ENCODE data around the gene P3H2. TPM values are rescaled to one million over a fixed set of nuclear protein-coding genes. Genes with fewer than 3 reads are reported as not detected.

P3H2 gene
- total and polyA plus RNA-seq, 9 of the 15 experiments (the other 6 are each of a cell fraction or from before 2014, with no cell fraction given) = 0.04 to 0.26 (median 0.22) TPM; not detected in 6

GRCh38 chr3:190150681-190151080 is 30.0 kb upstream of the P3H2 start:
- BruUV-seq (replicated peaks) = no TSS peak
- H3K36me3 ChIP-seq (ENCODE audit: control insufficient read depth, insufficient read depth, low read length) = no peaks in the 10 kb centered on the region
- H4K20me1 ChIP-seq (replicated peaks; ENCODE audit: control insufficient read depth, insufficient read depth, low read length) = no peaks in the 10 kb centered on the region
- WGBS (ENCODE audit: insufficient coverage, low coverage, missing lambda C conversion rate) = 0% methylated on average over 3 of the region's 3 CpGs
- H3K9me3 ChIP-seq (replicated peaks; ENCODE audit: control insufficient read depth, insufficient read depth, low read depth, low read length) = no peaks in the 10 kb centered on the region
- no peak overlapping the region for H2AFZ ChIP-seq (ENCODE audit: low read depth, low read length)
- no peaks in the 10 kb centered on the region for H3K9me1 ChIP-seq (ENCODE audit: control insufficient read depth, insufficient read depth, low read length)
- intact Hi-C loops (cut with micrococcal nuclease) (no loop called here), in situ Hi-C loops (cut with MboI) (no loop called here)
- no peaks in the 10 kb centered on the region for H3K4me1 ChIP-seq (replicated peaks in 1 of 2; ENCODE audit: control insufficient read depth in 2 of 2, insufficient read depth in 2 of 2, low read length in 2 of 2)
- no peak for ATAC-seq
- no peak overlapping the region for H3K4me2 ChIP-seq (ENCODE audit: insufficient read depth, low read length)
- FAIRE-seq = no peak
- TF ChIP-seq ZNF512 (tag; IDR thresholded peaks at IDR 0.05) (no peak), ZNF785 (CRISPR knock-in tag; IDR thresholded peaks at IDR 0.05) (no peak), ARNT (IDR thresholded peaks at IDR 0.05) (no peak), ZNF586 (CRISPR knock-in tag; conservative IDR thresholded peaks at IDR 0.05) (no peak), TCFL5 (CRISPR knock-in tag; conservative IDR thresholded peaks at IDR 0.05) (no peak), DACH1 (IDR thresholded peaks at IDR 0.05; ENCODE audit: partially characterized antibody) (no peak), TEAD4 (IDR thresholded peaks at IDR 0.05; ENCODE audit: low read length) (no peak), TEAD4 (CRISPR knock-in tag; IDR thresholded peaks at IDR 0.05; ENCODE audit: borderline replicate concordance) (no peak), ARID1B (IDR thresholded peaks at IDR 0.05) (no peak), HOXB6 (CRISPR knock-in tag; IDR thresholded peaks at IDR 0.05; ENCODE audit: borderline replicate concordance) (no peak), ZNF3 (CRISPR knock-in tag; IDR thresholded peaks at IDR 0.05) (no peak), MCM7 (IDR thresholded peaks at IDR 0.05) (no peak), ZNF778 (CRISPR knock-in tag; IDR thresholded peaks at IDR 0.05) (no peak), SPI1 (IDR thresholded peaks at IDR 0.05; ENCODE audit: borderline replicate concordance, low read depth, low read length) (no peak), HNRNPK (IDR thresholded peaks at IDR 0.05; ENCODE audit: low read depth, low read length, poor library complexity, severe bottlenecking) (no peak), XRCC4 (IDR thresholded peaks at IDR 0.05; ENCODE audit: extremely low read depth, insufficient read depth, insufficient read length) (no peak), GATAD2A (IDR thresholded peaks at IDR 0.05) (no peak)
- TF ChIP-seq, protein P1, sequence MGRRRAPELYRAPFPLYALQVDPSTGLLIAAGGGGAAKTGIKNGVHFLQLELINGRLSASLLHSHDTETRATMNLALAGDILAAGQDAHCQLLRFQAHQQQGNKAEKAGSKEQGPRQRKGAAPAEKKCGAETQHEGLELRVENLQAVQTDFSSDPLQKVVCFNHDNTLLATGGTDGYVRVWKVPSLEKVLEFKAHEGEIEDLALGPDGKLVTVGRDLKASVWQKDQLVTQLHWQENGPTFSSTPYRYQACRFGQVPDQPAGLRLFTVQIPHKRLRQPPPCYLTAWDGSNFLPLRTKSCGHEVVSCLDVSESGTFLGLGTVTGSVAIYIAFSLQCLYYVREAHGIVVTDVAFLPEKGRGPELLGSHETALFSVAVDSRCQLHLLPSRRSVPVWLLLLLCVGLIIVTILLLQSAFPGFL (CRISPR knock-in tag; IDR thresholded peaks at IDR 0.05) = no peak
- TF ChIP-seq, protein P2, sequence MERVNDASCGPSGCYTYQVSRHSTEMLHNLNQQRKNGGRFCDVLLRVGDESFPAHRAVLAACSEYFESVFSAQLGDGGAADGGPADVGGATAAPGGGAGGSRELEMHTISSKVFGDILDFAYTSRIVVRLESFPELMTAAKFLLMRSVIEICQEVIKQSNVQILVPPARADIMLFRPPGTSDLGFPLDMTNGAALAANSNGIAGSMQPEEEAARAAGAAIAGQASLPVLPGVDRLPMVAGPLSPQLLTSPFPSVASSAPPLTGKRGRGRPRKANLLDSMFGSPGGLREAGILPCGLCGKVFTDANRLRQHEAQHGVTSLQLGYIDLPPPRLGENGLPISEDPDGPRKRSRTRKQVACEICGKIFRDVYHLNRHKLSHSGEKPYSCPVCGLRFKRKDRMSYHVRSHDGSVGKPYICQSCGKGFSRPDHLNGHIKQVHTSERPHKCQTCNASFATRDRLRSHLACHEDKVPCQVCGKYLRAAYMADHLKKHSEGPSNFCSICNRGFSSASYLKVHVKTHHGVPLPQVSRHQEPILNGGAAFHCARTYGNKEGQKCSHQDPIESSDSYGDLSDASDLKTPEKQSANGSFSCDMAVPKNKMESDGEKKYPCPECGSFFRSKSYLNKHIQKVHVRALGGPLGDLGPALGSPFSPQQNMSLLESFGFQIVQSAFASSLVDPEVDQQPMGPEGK (CRISPR knock-in tag; IDR thresholded peaks at IDR 0.05; ENCODE audit: borderline replicate concordance) = no peak
- no peak overlapping the region for H3K4me3 ChIP-seq
- H3K27ac ChIP-seq (ENCODE audit: extremely low read depth, low read depth, low read length) = no peak overlapping the region
- H3K27me3 ChIP-seq (ENCODE audit: control insufficient read depth in 2 of 2, insufficient read depth in 2 of 2, low read length in 2 of 2) = no peaks in the 10 kb centered on the region
- CTCF ChIA-PET (ENCODE audit: low intra/inter-chr PET ratio) = no interaction called here
- no peak overlapping the region for H3K9ac ChIP-seq (ENCODE audit: insufficient read depth in 1 of 2, low read depth in 2 of 2, low read length in 2 of 2)
- POLR2A ChIA-PET = no interaction called here
- H3K79me2 ChIP-seq (ENCODE audit: control insufficient read depth, insufficient read depth, low read length) = no peaks in the 10 kb centered on the region
- peak in 1 of 4 experiments; percentile 0 for DNase-seq (ENCODE audit: extremely low read depth in 1 of 4, low spot score in 3 of 4)
